ENCODE data around the gene ST3GAL3.
A peak's percentile ranks its signal among the peaks of the same experiment; 100 is the strongest.

ST3GAL3 gene

GRCh38 chr1:43930949-43931275, 223.6 kb downstream of the ST3GAL3 start:
- TF ChIP-seq, protein P1, sequence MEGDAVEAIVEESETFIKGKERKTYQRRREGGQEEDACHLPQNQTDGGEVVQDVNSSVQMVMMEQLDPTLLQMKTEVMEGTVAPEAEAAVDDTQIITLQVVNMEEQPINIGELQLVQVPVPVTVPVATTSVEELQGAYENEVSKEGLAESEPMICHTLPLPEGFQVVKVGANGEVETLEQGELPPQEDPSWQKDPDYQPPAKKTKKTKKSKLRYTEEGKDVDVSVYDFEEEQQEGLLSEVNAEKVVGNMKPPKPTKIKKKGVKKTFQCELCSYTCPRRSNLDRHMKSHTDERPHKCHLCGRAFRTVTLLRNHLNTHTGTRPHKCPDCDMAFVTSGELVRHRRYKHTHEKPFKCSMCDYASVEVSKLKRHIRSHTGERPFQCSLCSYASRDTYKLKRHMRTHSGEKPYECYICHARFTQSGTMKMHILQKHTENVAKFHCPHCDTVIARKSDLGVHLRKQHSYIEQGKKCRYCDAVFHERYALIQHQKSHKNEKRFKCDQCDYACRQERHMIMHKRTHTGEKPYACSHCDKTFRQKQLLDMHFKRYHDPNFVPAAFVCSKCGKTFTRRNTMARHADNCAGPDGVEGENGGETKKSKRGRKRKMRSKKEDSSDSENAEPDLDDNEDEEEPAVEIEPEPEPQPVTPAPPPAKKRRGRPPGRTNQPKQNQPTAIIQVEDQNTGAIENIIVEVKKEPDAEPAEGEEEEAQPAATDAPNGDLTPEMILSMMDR (IDR thresholded peaks at IDR 0.05; ENCODE audit: insufficient read depth, low read length, poor library complexity, severe bottlenecking), result no peak
- H3K36me3 ChIP-seq (ENCODE audit: control insufficient read depth, insufficient read depth, low read length), result no peaks in the 10 kb centered on the region
- no peaks in the 10 kb centered on the region for H3K27me3 ChIP-seq (replicated peaks; ENCODE audit: control insufficient read depth, insufficient read depth, low read length)
- no peak overlapping the region for H3K4me3 ChIP-seq (replicated peaks; ENCODE audit: low read depth, low read length)
- no peak for DNase-seq (ENCODE audit: extremely low read depth, insufficient read length)

DNA sequence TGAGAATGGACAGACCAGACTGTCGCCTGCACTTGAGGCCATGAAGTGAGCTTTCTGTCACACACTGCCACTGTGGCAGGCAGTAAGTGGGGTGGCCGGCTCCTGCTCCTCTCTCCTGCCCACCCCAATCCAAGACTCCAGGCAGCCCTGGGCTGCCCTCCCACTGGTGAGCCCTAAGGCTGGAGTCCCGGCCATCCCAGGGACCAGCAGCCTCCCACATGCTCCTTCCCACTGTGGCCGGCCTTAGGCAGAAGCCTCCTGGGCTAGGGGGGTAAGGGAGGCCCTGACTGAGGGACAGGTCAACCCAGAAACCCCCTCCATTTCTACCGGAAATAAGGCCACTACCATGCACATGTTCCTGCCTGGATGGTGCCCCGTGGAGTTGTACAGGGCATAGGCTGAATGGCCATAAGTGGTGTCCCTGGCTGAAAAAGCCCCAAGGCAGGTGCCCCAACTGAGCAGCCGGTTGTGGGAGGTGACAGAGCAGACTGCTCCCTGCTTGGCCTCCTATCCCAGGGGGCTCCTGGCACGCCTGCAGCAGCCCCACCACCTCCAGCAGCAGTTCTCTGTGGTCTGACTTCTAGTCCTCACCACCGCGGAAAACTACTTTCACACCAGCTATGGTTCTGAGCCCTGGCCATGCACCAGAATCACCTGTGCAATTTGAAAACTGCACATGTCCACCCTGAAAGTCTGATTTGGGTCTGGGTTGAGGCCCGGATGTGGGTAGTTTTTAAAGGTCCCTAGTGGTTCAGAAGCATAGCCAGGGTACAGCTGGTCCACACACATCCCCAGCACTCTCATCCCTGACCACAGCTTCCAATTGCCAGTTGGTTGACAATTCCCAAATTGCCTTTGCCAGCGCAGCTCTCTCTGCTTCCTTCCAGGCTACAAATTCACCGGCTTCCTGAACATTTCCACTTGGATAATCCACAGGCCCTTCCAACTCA, 224.7 kb downstream of the ST3GAL3 start:
- Histone ChIP-seq H3K36me3 (ENCODE audit: control insufficient read depth, insufficient read depth, low read length) (no peaks in the 10 kb centered on the region), H3K4me3 (replicated peaks; ENCODE audit: low read depth, low read length) (no peak overlapping the region), H3K27me3 (replicated peaks; ENCODE audit: control insufficient read depth, insufficient read depth, low read length) (no peaks in the 10 kb centered on the region)
- no peak for DNase-seq (ENCODE audit: extremely low read depth, insufficient read length)
- TF ChIP-seq, protein P1 (IDR thresholded peaks at IDR 0.05; ENCODE audit: insufficient read depth, low read length, poor library complexity, severe bottlenecking), result no peak

DNA sequence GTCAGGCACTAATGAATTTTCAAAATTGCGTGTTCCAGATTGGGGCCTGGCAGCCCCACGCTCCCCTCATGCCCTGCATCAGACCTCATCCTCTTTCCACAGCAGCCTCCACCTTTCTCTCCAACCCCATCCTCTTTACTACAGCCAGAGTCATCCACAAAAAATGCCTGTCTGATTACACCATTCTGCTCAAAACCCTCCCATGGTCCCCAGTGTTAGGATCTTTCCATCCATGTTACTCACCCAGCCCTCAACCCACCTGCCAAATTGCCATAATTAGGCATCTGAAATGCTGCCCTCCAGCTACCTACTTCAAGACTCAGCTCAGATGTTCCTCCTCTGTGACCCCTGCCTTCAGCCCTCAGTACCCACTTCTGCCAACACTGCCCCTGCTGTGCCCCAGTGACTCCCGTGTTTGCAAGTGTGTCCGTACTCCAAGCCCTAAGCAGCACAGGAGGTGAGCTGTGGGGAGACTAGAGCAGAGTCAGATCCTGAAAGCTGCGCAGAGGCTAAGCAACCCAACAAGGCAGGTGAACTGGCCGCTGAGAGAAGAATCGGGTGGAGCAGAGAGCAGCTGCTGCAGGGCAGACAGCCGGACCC, 225.6 kb downstream of the ST3GAL3 start:
- no peak for DNase-seq (ENCODE audit: extremely low read depth, insufficient read length)
- H3K4me3 ChIP-seq (replicated peaks; ENCODE audit: low read depth, low read length), result no peak overlapping the region; the same call in 1 of the 2 replicates
- H3K27me3 ChIP-seq (replicated peaks; ENCODE audit: control insufficient read depth, insufficient read depth, low read length), result no peaks in the 10 kb centered on the region
- H3K36me3 ChIP-seq (ENCODE audit: control insufficient read depth, insufficient read depth, low read length), result no peaks in the 10 kb centered on the region; the same call in 1 of the 2 replicates
- TF ChIP-seq, protein P1 (IDR thresholded peaks at IDR 0.05; ENCODE audit: insufficient read depth, low read length, poor library complexity, severe bottlenecking), result no peak

DNA sequence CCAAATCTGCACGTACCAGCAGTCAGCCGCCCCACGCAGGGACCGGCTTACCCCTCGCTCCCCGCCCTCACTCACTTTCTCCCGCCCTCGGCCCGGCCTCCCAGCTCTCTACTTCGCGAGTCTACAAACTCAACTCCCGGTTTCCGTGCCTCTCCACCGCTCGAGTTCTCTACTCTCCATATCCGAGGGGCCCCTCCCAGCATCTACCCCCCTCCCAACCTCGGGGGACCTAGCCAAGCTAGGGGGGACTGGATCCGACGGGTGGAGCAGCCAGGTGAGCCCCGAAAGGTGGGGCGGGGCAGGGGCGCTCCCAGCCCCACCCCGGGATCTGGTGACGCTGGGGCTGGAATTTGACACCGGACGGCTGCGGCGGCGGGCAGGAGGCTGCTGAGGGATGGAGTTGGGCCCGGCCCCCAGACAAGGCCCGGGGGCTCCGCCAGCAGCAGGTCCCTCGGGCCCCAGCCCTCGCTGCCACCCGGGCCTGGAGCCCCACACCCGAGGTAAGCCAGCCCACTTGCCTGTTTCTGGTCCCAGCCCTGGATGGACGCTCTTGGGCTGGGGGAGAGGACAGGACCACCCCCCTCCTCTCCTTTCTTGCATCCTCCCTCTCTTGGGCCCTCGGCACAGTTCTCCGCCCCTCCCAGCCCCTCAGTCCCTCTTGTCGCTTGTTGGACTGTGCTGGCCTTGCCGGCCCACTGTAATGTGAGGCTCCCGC, 226.2 kb downstream of the ST3GAL3 start, which contains the start of gene ARTN:
Gene ARTN (plus strand): TSS at position 416 of the 715 bp plus-strand sequence. CDS start 1,856 bp downstream, outside the sequence.
- no peaks in the 10 kb centered on the region for H3K27me3 ChIP-seq (replicated peaks; ENCODE audit: control insufficient read depth, insufficient read depth, low read length)

More for the DNA sequence above, 226.2 kb downstream of the ST3GAL3 start, which contains the start of gene ARTN:
- TF ChIP-seq, protein P1 (IDR thresholded peaks at IDR 0.05; ENCODE audit: insufficient read depth, low read length, poor library complexity, severe bottlenecking), result no peak
- DNase-seq (ENCODE audit: extremely low read depth, insufficient read length), result no peak
- no peaks in the 10 kb centered on the region; the same call in 1 of the 2 replicates for H3K36me3 ChIP-seq (ENCODE audit: control insufficient read depth, insufficient read depth, low read length)
- H3K4me3 ChIP-seq (replicated peaks; ENCODE audit: low read depth, low read length), result peak within 1 kb of the TSS; percentile 10

All from GM06990 (cell line).